HG02759 (cell line): Measurements from ENCODE around the gene GTF2H4.
"Not testable (repeated sequence)": the region's sequence is repeated elsewhere in the genome, so short reads cannot be mapped to it uniquely, and the experiment has no call there.

Experiments used
- ATAC-seq: cut with Tn5 transposase; IDR thresholded peaks from one replicate; pipeline ENCODE4 v1.9.1; 2021; ENCODE audit warnings: mild to moderate bottlenecking, moderate library complexity; ENCODE audit not compliant: unreplicated experiment

GTF2H4 gene

GRCh38 chr6:30917487-30917886 lies 9.5 kb downstream of the GTF2H4 start:
- ATAC-seq: no peak

- ATAC-seq: no peak
Observed at GRCh38 chr6:30918670-30919069, 10.7 kb downstream of the GTF2H4 start.

- no peak for ATAC-seq
Observed at GRCh38 chr6:30922447-30922852, 14.4 kb downstream of the GTF2H4 start.

- not testable (repeated sequence) for ATAC-seq
Observed at GRCh38 chr6:30924040-30924627, 16.1 kb downstream of the GTF2H4 start.

- no peak for ATAC-seq
Observed at GRCh38 chr6:30926644-30927043, 18.6 kb downstream of the GTF2H4 start.

- ATAC-seq: not testable (repeated sequence)
Observed at GRCh38 chr6:30927080-30927479, 19.1 kb downstream of the GTF2H4 start.

- ATAC-seq: no peak
Observed at GRCh38 chr6:30928677-30929076, 20.7 kb downstream of the GTF2H4 start.

- ATAC-seq: no peak
Observed at GRCh38 chr6:30930506-30930905, 22.5 kb downstream of the GTF2H4 start.

GRCh38 chr6:30931272-30931671 lies 23.3 kb downstream of the GTF2H4 start:
- no peak for ATAC-seq

- no peak for ATAC-seq
Observed at GRCh38 chr6:30931969-30932645, 24.1 kb downstream of the GTF2H4 start, which contains the start of gene SFTA2. TSS of gene SFTA2 (minus strand) at chr6:30932170. CDS start at chr6:30932096, 74 bp downstream.

GRCh38 chr6:30932665-30933365 lies 24.8 kb downstream of the GTF2H4 start:
- no peak for ATAC-seq

- ATAC-seq: no peak
Observed at GRCh38 chr6:30935018-30935417, 27.0 kb downstream of the GTF2H4 start.

GRCh38 chr6:30937265-30937664 lies 29.3 kb downstream of the GTF2H4 start:
- ATAC-seq: no peak

- ATAC-seq: no peak
Observed at GRCh38 chr6:30938730-30939129, 30.7 kb downstream of the GTF2H4 start.

GRCh38 chr6:30939473-30939872 lies 31.5 kb downstream of the GTF2H4 start:
- no peak for ATAC-seq

- no peak for ATAC-seq
Observed at GRCh38 chr6:30940361-30940986, 32.5 kb downstream of the GTF2H4 start, which contains the start of gene MUCL3. TSS of gene MUCL3 (plus strand) at chr6:30940973. CDS start at chr6:30941000, 27 bp downstream.

- no peak for ATAC-seq
Observed at GRCh38 chr6:30942338-30943060, 34.5 kb downstream of the GTF2H4 start.

GRCh38 chr6:30944051-30944450 lies 36.0 kb downstream of the GTF2H4 start:
- no peak for ATAC-seq

- no peak for ATAC-seq
Observed at GRCh38 chr6:30945281-30945680, 37.3 kb downstream of the GTF2H4 start.

- ATAC-seq: no peak
Observed at GRCh38 chr6:30947231-30947630, 39.2 kb downstream of the GTF2H4 start.

GRCh38 chr6:30948811-30949210 lies 40.8 kb downstream of the GTF2H4 start:
- ATAC-seq: no peak
